Measurements from ENCODE around the gene TOPORS.
"Not testable (repeated sequence)": the region's sequence is repeated elsewhere in the genome, so short reads cannot be mapped to it uniquely, and the experiment has no call there.

The TOPORS gene

GRCh38 chr9:32566770-32567169, 14.4 kb upstream of the TOPORS start:
- no peak for DNase-seq (ENCODE audit: low read depth, low spot score)

GRCh38 chr9:32565967-32566366, 13.6 kb upstream of the TOPORS start:
- DNase-seq (ENCODE audit: low read depth, low spot score): no peak

- no peak for DNase-seq (ENCODE audit: low read depth, low spot score)
These were observed 6.1 kb upstream of the TOPORS start for GRCh38 chr9:32558408-32558934.

- no peak for DNase-seq (ENCODE audit: low read depth, low spot score)
These were observed 2.2 kb upstream of the TOPORS start for GRCh38 chr9:32554591-32554990.

- no peak for DNase-seq (ENCODE audit: low read depth, low spot score)
These were observed 1.7 kb upstream of the TOPORS start for GRCh38 chr9:32554107-32554506.

- no peak for DNase-seq (ENCODE audit: low read depth, low spot score)
These were observed 922 bp downstream of the TOPORS start for GRCh38 chr9:32551276-32552051.

- DNase-seq (ENCODE audit: low read depth, low spot score): peak; percentile 98
These were observed 1.7 kb downstream of the TOPORS start for GRCh38 chr9:32550562-32551275.

GRCh38 chr9:32550150-32550561, 2.2 kb downstream of the TOPORS start:
- DNase-seq (ENCODE audit: low read depth, low spot score): peak; percentile 57

- not testable (repeated sequence) for DNase-seq (ENCODE audit: low read depth, low spot score)
These were observed 4.2 kb downstream of the TOPORS start for GRCh38 chr9:32548213-32548612.

- DNase-seq (ENCODE audit: low read depth, low spot score): no peak
These were observed 6.5 kb downstream of the TOPORS start for GRCh38 chr9:32545884-32546283.

GRCh38 chr9:32543047-32543446, 9.3 kb downstream of the TOPORS start:
- no peak for DNase-seq (ENCODE audit: low read depth, low spot score)

- no peak for DNase-seq (ENCODE audit: low read depth, low spot score)
These were observed 18.6 kb downstream of the TOPORS start for GRCh38 chr9:32533816-32534215.

- no peak for DNase-seq (ENCODE audit: low read depth, low spot score)
These were observed 19.1 kb downstream of the TOPORS start for GRCh38 chr9:32533336-32533735.

- no peak for DNase-seq (ENCODE audit: low read depth, low spot score)
These were observed 25.7 kb downstream of the TOPORS start for GRCh38 chr9:32526707-32527048.

GRCh38 chr9:32526041-32526706, 26.2 kb downstream of the TOPORS start, which contains the start of gene RIGI:
TSS of gene RIGI (minus strand) at chr9:32526196. CDS start at chr9:32526166, 30 bp downstream.
- DNase-seq (ENCODE audit: low read depth, low spot score): peak; percentile 96

- DNase-seq (ENCODE audit: low read depth, low spot score): no peak
These were observed 26.7 kb downstream of the TOPORS start for GRCh38 chr9:32525709-32526030.

- DNase-seq (ENCODE audit: low read depth, low spot score): peak; percentile 17
These were observed 27.3 kb downstream of the TOPORS start for GRCh38 chr9:32524892-32525708.

GRCh38 chr9:32524558-32524891, 27.9 kb downstream of the TOPORS start:
- not testable (repeated sequence) for DNase-seq (ENCODE audit: low read depth, low spot score)

GRCh38 chr9:32523910-32524309, 28.5 kb downstream of the TOPORS start:
- no peak for DNase-seq (ENCODE audit: low read depth, low spot score)

GRCh38 chr9:32518276-32518675, 34.1 kb downstream of the TOPORS start:
- DNase-seq (ENCODE audit: low read depth, low spot score): no peak

GRCh38 chr9:32516241-32516640, 36.1 kb downstream of the TOPORS start:
- no peak for DNase-seq (ENCODE audit: low read depth, low spot score)

GRCh38 chr9:32508728-32509127, 43.7 kb downstream of the TOPORS start:
- no peak for DNase-seq (ENCODE audit: low read depth, low spot score)
